H9 (cell line): ENCODE results near the gene CDH19. TPM values are rescaled to one million over a fixed set of nuclear protein-coding genes. Genes with fewer than 3 reads are reported as not detected.

Experiments used
- DNase-seq: peaks from one replicate; pipeline ENCODE4 v3.0.0-alpha.2; 2017
- H2AFZ ChIP-seq: one replicate; pipeline ENCODE4 v1.6.1; 2013; ENCODE audit warnings: mild to moderate bottlenecking, low read length, control low read depth, moderate library complexity
- H2AK5ac ChIP-seq: 2 replicates; pipeline ENCODE4 v1.6.1; 2013; ENCODE audit warnings: low read length, control low read depth, mixed read lengths; ENCODE audit not compliant: insufficient read length
- H2BK120ac ChIP-seq: one replicate; pipeline ENCODE4 v1.6.1; 2013; ENCODE audit warnings: low read depth, mild to moderate bottlenecking, low read length, control low read depth, inconsistent platforms; ENCODE audit not compliant: poor library complexity, severe bottlenecking
- H2BK12ac ChIP-seq: 2 replicates; pipeline ENCODE4 v1.6.1; 2013; ENCODE audit warnings: low read length, control low read depth, mixed read lengths, low read depth; ENCODE audit not compliant: insufficient read length
- H2BK15ac ChIP-seq: 2 replicates; pipeline ENCODE4 v1.6.1; 2013; ENCODE audit warnings: low read depth, low read length, control low read depth
- H2BK20ac ChIP-seq: one replicate; pipeline ENCODE4 v1.6.1; 2013; ENCODE audit warnings: low read depth, mild to moderate bottlenecking, low read length, control low read depth, inconsistent platforms; ENCODE audit not compliant: poor library complexity, severe bottlenecking
- H2BK5ac ChIP-seq: 2 replicates; pipeline ENCODE4 v1.6.1; 2013; ENCODE audit warnings: low read length, control low read depth, mixed read lengths; ENCODE audit not compliant: insufficient read length
- H3K14ac ChIP-seq: 2 replicates; pipeline ENCODE4 v1.6.1; 2013; ENCODE audit warnings: low read length, control low read depth; ENCODE audit not compliant: insufficient read depth
- H3K18ac ChIP-seq: 2 replicates; pipeline ENCODE4 v1.6.1; 2013; ENCODE audit warnings: low read depth, mild to moderate bottlenecking, mixed read lengths, low read length, control low read depth; ENCODE audit not compliant: insufficient read length
- H3K23ac ChIP-seq: 2 replicates; pipeline ENCODE4 v1.6.1; 2013; ENCODE audit warnings: low read length, control low read depth, mixed read lengths, low read depth; ENCODE audit not compliant: insufficient read length
- H3K23me2 ChIP-seq: 2 replicates; pipeline ENCODE4 v1.6.1; 2013; ENCODE audit warnings: low read depth, mild to moderate bottlenecking, mixed read lengths, low read length, control low read depth; ENCODE audit not compliant: insufficient read length, poor library complexity, severe bottlenecking
- H3K27ac ChIP-seq: 2 replicates; pipeline ENCODE4 v1.5.1; 2013; ENCODE audit warnings: low read length, control low read depth, mixed read lengths, low read depth; ENCODE audit not compliant: insufficient read length
- H3K27me3 ChIP-seq: 2 replicates; pipeline ENCODE4 v1.6.1; 2013; ENCODE audit warnings: low read length, control low read depth, inconsistent platforms; ENCODE audit not compliant: insufficient read depth
- H3K4ac ChIP-seq: 2 replicates; pipeline ENCODE4 v1.6.1; 2013; ENCODE audit warnings: low read depth, mild to moderate bottlenecking, control low read depth, inconsistent platforms, low read length, moderate library complexity
- H3K4me1 ChIP-seq: 2 replicates; pipeline ENCODE4 v1.6.1; 2013; ENCODE audit warnings: low read length, control low read depth, inconsistent platforms; ENCODE audit not compliant: insufficient read depth
- H3K4me2 ChIP-seq: 2 replicates; pipeline ENCODE4 v1.6.1; 2013; ENCODE audit warnings: low read length, control low read depth, mixed read lengths; ENCODE audit not compliant: insufficient read length, insufficient read depth
- H3K56ac ChIP-seq: 2 replicates; pipeline ENCODE4 v1.6.1; 2013; ENCODE audit warnings: low read depth, mild to moderate bottlenecking, mixed read lengths, low read length, control low read depth; ENCODE audit not compliant: insufficient read length
- H3K79me1 ChIP-seq: 2 replicates; pipeline ENCODE4 v1.6.1; 2013; ENCODE audit warnings: low read depth, mild to moderate bottlenecking, moderate library complexity, low read length, control low read depth, inconsistent platforms; ENCODE audit not compliant: insufficient read depth, poor library complexity, severe bottlenecking
- H3K79me2 ChIP-seq: 2 replicates; pipeline ENCODE4 v1.6.1; 2013; ENCODE audit warnings: low read length, control low read depth, inconsistent platforms; ENCODE audit not compliant: insufficient read depth
- H3K9ac ChIP-seq: 2 replicates; pipeline ENCODE4 v1.6.1; 2013; ENCODE audit warnings: low read length, control low read depth, mixed read lengths; ENCODE audit not compliant: insufficient read length; ENCODE audit errors: extremely low read depth
- H3K9me3 ChIP-seq: one replicate; pipeline ENCODE4 v1.6.1; 2013; ENCODE audit warnings: low read depth, low read length, inconsistent platforms; ENCODE audit not compliant: control insufficient read depth
- H3T11ph ChIP-seq: one replicate; pipeline ENCODE4 v1.6.1; 2013; ENCODE audit warnings: mild to moderate bottlenecking, low read length, control low read depth, inconsistent platforms
- H4K20me1 ChIP-seq: one replicate; pipeline ENCODE4 v1.6.1; 2013; ENCODE audit not compliant: control insufficient read depth, insufficient read length, insufficient read depth
- H4K5ac ChIP-seq: 2 replicates; pipeline ENCODE4 v1.6.1; 2013; ENCODE audit warnings: low read depth, mild to moderate bottlenecking, mixed read lengths, low read length, control low read depth; ENCODE audit not compliant: insufficient read length
- H4K8ac ChIP-seq: replicated peaks from 2 replicates; pipeline ENCODE4 v1.6.1; 2013; ENCODE audit warnings: low read length, control low read depth, mixed read lengths, low read depth; ENCODE audit not compliant: insufficient read length
- H4K91ac ChIP-seq: 2 replicates; pipeline ENCODE4 v1.6.1; 2013; ENCODE audit warnings: low read depth, mild to moderate bottlenecking, moderate library complexity, mixed read lengths, low read length, control low read depth; ENCODE audit not compliant: insufficient read length
- H3K27ac Mint-ChIP-seq, 3 experiments: 2 replicates in 2 of 3; 3 replicates in 1 of 3; pipeline ENCODE4 v1.8.0; 2020 to 2021; ENCODE audit warnings: mixed read lengths in 3 of 3, mild to moderate bottlenecking in 1 of 3, moderate library complexity in 1 of 3
- H3K27me3 Mint-ChIP-seq: 2 replicates; pipeline ENCODE4 v1.8.0; 2021; ENCODE audit warnings: low read depth, mild to moderate bottlenecking, moderate library complexity, mixed read lengths
- H3K36me3 Mint-ChIP-seq, 3 experiments: 2 replicates in 2 of 3; 3 replicates in 1 of 3; pipeline ENCODE4 v1.8.0; 2020 to 2021; ENCODE audit warnings: low read depth in 3 of 3, mixed read lengths in 3 of 3; ENCODE audit not compliant: insufficient read depth in 1 of 3
- H3K4me1 Mint-ChIP-seq, 2 experiments: 2 replicates each; pipeline ENCODE4 v1.8.0; 2020; ENCODE audit warnings: mixed read lengths in 2 of 2
- H3K4me3 Mint-ChIP-seq, 2 experiments: 2 replicates in 1 of 2; 3 replicates in 1 of 2; pipeline ENCODE4 v1.8.0; 2020 to 2021; ENCODE audit warnings: mild to moderate bottlenecking in 2 of 2, mixed read lengths in 2 of 2, moderate library complexity in 1 of 2
- H3K9me3 Mint-ChIP-seq, 2 experiments: 2 replicates in 1 of 2; 3 replicates in 1 of 2; pipeline ENCODE4 v1.8.0; 2020; ENCODE audit warnings: mild to moderate bottlenecking in 2 of 2, mixed read lengths in 2 of 2, moderate library complexity in 1 of 2
- CTCF ChIP-seq: fragments of 200-600 bp; sonication (generic); conservative IDR thresholded peaks from 3 replicates; pipeline ENCODE4 v1.8.0; 2021; ENCODE audit warnings: antibody characterized with exemption, mild to moderate bottlenecking
- total RNA-seq: library from RNA; stranded (reverse); gene quantifications from 2 replicates; pipeline ENCODE4 v1.2.1, GENCODE V29; 2021

The CDH19 gene
- total RNA-seq, 1 experiment from 2014 or later, result not detected

GRCh38 chr18:66511792-66512191 lies 92.1 kb downstream of the CDH19 start:
- peaks cover 5 to 14% of the 10 kb centered on the region in 2 experiments for H3K4me1 Mint-ChIP-seq
- H3K36me3 Mint-ChIP-seq, result no peaks in the 10 kb centered on the region
- no peak overlapping the region for H3T11ph ChIP-seq
- no peak overlapping the region for H3K4me3 Mint-ChIP-seq
- H3K4me2 ChIP-seq, result no peak overlapping the region
- no peaks in the 10 kb centered on the region for H3K9me3 ChIP-seq
- H2AK5ac ChIP-seq, result no peak overlapping the region
- no peak overlapping the region for H3K27ac ChIP-seq
- no peak overlapping the region for H3K14ac ChIP-seq
- H3K79me2 ChIP-seq, result no peaks in the 10 kb centered on the region
- H2BK5ac ChIP-seq, result no peak overlapping the region
- H3K4me1 ChIP-seq, result no peaks in the 10 kb centered on the region; the same call in 1 of the 2 replicates
- H4K20me1 ChIP-seq, result no peaks in the 10 kb centered on the region
- no peak overlapping the region for H2BK120ac ChIP-seq
- H3K27ac Mint-ChIP-seq, result peak overlapping the region in 1 of 3 experiments; percentile 65; a peak in 2 of 7 replicates
- no peak overlapping the region for H3K56ac ChIP-seq
- no peak overlapping the region for H4K8ac ChIP-seq
- no peaks in the 10 kb centered on the region for H3K27me3 Mint-ChIP-seq
- H4K91ac ChIP-seq, result no peak overlapping the region
- no peak for TF ChIP-seq CTCF
- no peaks in the 10 kb centered on the region for H3K9me3 Mint-ChIP-seq
- H3K23me2 ChIP-seq, result no peaks in the 10 kb centered on the region
- H2BK12ac ChIP-seq, result no peak overlapping the region
- no peak overlapping the region for H2AFZ ChIP-seq
- H4K5ac ChIP-seq, result no peak overlapping the region
- no peak overlapping the region for H3K4ac ChIP-seq
- no peak overlapping the region for H3K9ac ChIP-seq
- H3K27me3 ChIP-seq, result no peaks in the 10 kb centered on the region
- DNase-seq, result no peak
- no peak overlapping the region for H2BK20ac ChIP-seq
- H3K18ac ChIP-seq, result no peak overlapping the region
- no peak overlapping the region for H2BK15ac ChIP-seq
- no peak overlapping the region for H3K23ac ChIP-seq
- no peaks in the 10 kb centered on the region for H3K79me1 ChIP-seq
